Esophagus squamous epithelium (tissue), 4 donors: ENCODE results near the gene GDPD5.

Experiments
- POLR2A ChIP-seq, 4 donors: fragments of 450-650 bp; IDR thresholded peaks; one replicate each; pipeline ENCODE4 v1.6.1; 2017; ENCODE audit warnings: antibody characterized with exemption in 4 of 4, mild to moderate bottlenecking in 4 of 4, moderate library complexity in 3 of 4
- TF ChIP-seq, protein P1 (sequence below), 6 experiments: fragments of 450-650 bp in 4 of 6; fragments of 200-600 bp in 2 of 6; sonication (generic) in 2 of 6; IDR thresholded peaks; one replicate each; pipeline ENCODE4 v1.5.1; 2016 to 2019; ENCODE audit warnings: antibody characterized with exemption in 6 of 6, mild to moderate bottlenecking in 4 of 6, moderate library complexity in 4 of 6

- TF ChIP-seq, protein P1, sequence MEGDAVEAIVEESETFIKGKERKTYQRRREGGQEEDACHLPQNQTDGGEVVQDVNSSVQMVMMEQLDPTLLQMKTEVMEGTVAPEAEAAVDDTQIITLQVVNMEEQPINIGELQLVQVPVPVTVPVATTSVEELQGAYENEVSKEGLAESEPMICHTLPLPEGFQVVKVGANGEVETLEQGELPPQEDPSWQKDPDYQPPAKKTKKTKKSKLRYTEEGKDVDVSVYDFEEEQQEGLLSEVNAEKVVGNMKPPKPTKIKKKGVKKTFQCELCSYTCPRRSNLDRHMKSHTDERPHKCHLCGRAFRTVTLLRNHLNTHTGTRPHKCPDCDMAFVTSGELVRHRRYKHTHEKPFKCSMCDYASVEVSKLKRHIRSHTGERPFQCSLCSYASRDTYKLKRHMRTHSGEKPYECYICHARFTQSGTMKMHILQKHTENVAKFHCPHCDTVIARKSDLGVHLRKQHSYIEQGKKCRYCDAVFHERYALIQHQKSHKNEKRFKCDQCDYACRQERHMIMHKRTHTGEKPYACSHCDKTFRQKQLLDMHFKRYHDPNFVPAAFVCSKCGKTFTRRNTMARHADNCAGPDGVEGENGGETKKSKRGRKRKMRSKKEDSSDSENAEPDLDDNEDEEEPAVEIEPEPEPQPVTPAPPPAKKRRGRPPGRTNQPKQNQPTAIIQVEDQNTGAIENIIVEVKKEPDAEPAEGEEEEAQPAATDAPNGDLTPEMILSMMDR (IDR thresholded peaks at IDR 0.05) = no peak
- TF ChIP-seq POLR2A (IDR thresholded peaks at IDR 0.05) = no peak
These were observed 47.0 kb upstream of the GDPD5 start for GRCh38 chr11:75572744-75573143.
